ENCODE results near the gene VAT1.

The VAT1 gene

DNA sequence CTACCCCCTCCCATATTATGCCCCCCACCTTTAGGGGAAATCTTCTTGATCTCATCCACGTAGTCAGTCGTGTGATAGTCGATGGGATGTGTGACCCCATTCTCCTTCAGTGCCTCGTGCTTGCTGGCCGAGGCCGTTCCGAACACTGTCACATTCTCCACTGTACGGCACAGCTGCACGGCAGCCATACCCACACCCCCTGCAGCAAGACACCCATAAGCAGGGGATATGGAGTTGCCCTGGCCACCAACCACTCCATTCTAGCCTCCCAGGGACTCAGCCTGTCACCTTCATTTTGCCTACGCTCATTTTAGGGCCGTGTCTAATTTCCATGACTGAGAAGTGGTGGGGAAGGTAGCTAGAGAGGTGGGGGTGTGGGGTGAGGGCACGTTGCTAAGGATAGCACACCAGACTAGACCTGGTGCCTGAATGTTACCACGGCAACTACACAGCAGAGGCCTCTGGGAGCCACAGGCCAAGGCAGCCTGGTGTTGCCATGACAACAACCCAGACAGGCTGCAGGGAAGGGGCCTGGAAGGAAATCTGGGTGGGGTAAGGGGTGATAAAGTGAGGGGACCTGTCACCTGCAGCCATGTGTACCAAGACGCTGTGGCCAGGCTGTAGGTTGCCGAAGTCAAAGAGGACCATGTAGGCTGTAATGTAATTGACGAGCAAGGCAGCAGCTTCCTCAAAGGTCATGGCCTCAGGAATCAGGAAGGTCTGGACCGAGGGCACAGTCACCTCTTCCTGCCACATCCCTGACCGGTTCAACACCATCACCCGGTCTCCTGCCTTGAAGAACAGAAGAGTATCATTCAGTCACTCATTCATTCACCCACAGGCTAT, 4.0 kb downstream of the VAT1 start:
- no peak for DNase-seq (ENCODE audit: extremely low spot score)
- ChIA-PET CTCF (interaction anchor here (1.0 to 2.6 kb wide), 4 partner anchors 9 to 30 kb away, joined by 3 to 6 read pairs (median 4); partner anchors contain the start of gene RPL27), POLR2A (interaction anchor here (0.6 to 1.3 kb wide), 4 partner anchors 10 to 297 kb away, joined by 3 to 4 read pairs (median 4); partner anchors contain the start of gene IFI35)
- TF ChIP-seq, protein P1, sequence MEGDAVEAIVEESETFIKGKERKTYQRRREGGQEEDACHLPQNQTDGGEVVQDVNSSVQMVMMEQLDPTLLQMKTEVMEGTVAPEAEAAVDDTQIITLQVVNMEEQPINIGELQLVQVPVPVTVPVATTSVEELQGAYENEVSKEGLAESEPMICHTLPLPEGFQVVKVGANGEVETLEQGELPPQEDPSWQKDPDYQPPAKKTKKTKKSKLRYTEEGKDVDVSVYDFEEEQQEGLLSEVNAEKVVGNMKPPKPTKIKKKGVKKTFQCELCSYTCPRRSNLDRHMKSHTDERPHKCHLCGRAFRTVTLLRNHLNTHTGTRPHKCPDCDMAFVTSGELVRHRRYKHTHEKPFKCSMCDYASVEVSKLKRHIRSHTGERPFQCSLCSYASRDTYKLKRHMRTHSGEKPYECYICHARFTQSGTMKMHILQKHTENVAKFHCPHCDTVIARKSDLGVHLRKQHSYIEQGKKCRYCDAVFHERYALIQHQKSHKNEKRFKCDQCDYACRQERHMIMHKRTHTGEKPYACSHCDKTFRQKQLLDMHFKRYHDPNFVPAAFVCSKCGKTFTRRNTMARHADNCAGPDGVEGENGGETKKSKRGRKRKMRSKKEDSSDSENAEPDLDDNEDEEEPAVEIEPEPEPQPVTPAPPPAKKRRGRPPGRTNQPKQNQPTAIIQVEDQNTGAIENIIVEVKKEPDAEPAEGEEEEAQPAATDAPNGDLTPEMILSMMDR (IDR thresholded peaks at IDR 0.05; ENCODE audit: control extremely low read depth, extremely low read depth, low read depth, missing control alignments), result no peak

DNA sequence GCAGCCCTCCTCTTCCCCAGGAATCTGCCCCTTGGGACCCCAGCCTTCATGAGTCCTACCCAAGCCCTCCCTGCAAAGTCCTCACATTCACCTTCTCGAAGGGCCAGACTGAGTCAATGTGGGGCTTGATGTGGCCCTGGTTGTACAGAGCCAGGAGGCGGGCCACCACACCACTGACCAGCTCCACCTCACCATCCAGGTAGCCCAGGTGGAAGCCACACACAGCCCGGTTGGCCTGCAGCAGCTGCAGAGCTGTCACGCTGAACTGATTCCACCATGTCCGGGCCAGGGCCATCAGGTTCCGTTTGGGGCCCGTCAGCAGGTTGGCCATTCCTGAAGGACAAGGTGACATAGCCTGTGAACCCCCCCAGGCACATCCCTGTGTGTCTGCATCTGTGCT, 6.0 kb downstream of the VAT1 start:
- TF ChIP-seq, protein P1 (IDR thresholded peaks at IDR 0.05; ENCODE audit: control extremely low read depth, extremely low read depth, low read depth, missing control alignments), result no peak
- POLR2A ChIA-PET, result no interaction called here

DNA sequence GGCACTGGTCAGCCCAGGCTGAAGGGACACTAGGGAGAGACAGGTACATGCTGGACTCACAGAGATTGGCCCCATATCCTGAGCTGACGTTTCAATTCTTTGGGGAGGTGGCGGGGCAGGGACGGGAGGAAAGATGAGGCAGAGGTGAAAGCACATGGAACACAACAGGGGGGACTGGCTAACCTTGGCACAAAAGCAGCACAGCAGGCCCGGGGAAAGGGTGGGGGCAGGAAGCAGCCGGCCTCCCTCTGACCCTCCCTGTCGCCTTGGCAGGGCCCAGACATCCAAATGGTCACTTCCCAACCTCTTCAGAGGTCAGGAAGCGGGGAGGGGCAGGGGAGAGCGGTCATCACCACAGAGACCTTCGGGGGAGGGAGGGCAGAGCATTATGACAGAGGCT, 6.6 kb downstream of the VAT1 start:
- POLR2A ChIA-PET, result interaction anchor here (1.2 kb wide), 1 partner anchor 17 kb away, joined by 4 read pairs; the partner anchor contains the start of gene RPL27

More for the DNA sequence above, 6.0 kb downstream of the VAT1 start:
- no peak for DNase-seq (ENCODE audit: extremely low spot score)
- CTCF ChIA-PET, result no interaction called here

DNA sequence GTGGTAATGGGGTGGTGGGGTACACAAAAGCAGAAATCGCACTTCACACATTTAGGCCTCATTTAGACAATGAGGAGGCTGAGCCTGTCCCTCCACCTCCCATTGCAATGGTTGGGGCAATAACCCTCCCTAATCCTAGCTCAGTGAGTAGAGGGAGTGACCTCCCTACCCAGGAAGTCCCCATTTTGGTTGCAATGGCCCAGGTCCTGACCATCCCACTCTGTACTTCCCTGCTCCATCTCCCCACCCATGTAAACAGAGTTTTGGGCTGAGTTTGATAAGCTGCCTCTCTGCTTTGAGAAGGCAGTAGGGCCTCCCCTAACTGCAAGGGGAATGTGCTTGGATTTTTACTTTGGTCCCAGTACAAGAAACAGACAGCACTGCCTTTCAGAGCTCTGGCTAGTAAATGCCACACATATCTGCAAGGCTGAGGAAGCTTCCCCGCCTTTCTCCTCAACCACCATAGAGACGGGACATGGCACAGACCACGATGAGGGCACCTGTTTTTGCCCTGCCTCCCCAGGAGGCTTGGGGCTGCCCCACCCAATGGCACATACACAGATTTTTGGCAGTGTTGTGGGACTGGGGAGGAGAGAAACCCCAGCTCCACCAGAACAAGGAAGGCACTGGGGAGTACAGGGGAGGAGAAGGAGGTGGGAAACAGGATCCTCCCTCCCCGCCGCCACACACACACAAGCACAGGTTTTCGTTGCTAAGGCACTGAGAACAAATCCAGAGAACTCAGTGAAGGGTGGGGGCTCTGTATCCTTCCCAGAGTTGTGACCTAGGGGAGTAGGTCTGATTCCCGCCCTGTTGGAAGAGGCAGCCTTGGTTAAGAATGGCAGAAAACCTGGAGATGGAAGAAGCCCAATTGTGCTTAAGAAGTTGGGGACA, 7.3 kb downstream of the VAT1 start:
- POLR2A ChIA-PET, result interaction anchor here (1.2 kb wide), 1 partner anchor 17 kb away, joined by 4 read pairs; the partner anchor contains the start of gene RPL27
- CTCF ChIA-PET, result interaction anchor here (1.0 to 1.5 kb wide), 2 partner anchors 9 to 16 kb away, joined by 5 read pairs; partner anchors contain the start of gene RPL27
- DNase-seq (ENCODE audit: extremely low spot score), result no peak
- TF ChIP-seq, protein P1 (IDR thresholded peaks at IDR 0.05; ENCODE audit: control extremely low read depth, extremely low read depth, low read depth, missing control alignments), result no peak

More for the DNA sequence above, 6.6 kb downstream of the VAT1 start:
- CTCF ChIA-PET, result interaction anchor here (1.5 kb wide), 1 partner anchor 8 kb away, joined by 5 read pairs; no protein-coding TSS in a partner anchor
- no peak for DNase-seq (ENCODE audit: extremely low spot score)
- TF ChIP-seq, protein P1 (IDR thresholded peaks at IDR 0.05; ENCODE audit: control extremely low read depth, extremely low read depth, low read depth, missing control alignments), result no peak

DNA sequence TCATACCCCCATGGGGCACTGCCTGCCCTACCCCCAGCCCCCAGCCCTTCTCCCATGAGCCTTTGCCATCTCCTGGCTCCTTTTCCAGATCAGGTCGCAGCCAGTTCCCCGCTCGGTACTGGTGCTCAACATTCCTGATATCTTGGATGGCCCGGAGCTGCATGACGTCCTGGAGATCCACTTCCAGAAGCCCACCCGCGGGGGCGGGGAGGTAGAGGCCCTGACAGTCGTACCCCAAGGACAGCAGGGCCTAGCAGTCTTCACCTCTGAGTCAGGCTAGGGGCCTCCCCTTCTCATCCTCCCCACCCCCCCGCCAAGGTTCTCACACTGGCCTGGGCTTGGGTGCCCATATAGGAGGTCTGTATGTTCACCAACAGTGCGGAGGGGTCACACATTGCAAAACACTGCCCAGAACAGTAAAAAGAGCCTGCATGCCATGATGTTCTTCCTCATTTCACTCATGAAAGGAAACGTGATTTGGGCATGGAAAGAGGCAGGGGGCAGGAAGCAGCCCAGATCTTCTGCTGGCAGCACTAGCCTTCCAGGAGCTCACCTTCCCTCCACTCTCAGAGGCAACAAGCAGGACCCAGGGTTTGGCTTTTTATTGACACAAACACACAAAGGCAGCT, 8.1 kb downstream of the VAT1 start:
- POLR2A ChIA-PET, result interaction anchor here (1.2 kb wide), 1 partner anchor 16 kb away, joined by 4 read pairs; the partner anchor contains the start of gene RPL27

More for the DNA sequence above, 8.1 kb downstream of the VAT1 start:
- CTCF ChIA-PET, result interaction anchor here (1.0 to 3.3 kb wide), 3 partner anchors 10 to 17 kb away, joined by 5 to 18 read pairs (median 5); partner anchors contain the start of gene RPL27
- TF ChIP-seq, protein P1 (IDR thresholded peaks at IDR 0.05; ENCODE audit: control extremely low read depth, extremely low read depth, low read depth, missing control alignments), result no peak
- no peak for DNase-seq (ENCODE audit: extremely low spot score)
